HepG2 (cell line): ENCODE data around the gene OGFOD3. TPM values are rescaled to one million over a fixed set of nuclear protein-coding genes. Genes with fewer than 3 reads are reported as not detected.

ENCODE experiments used
- AHDC1 ChIP-seq: sonication (generic); formaldehyde crosslinking; IDR thresholded peaks from 2 replicates; pipeline ENCODE4 v1.5.1; 2020; ENCODE audit warnings: mild to moderate bottlenecking, missing genetic modification reagents, borderline replicate concordance
- CHD4 ChIP-seq: fragments of 200-600 bp; sonication (generic); IDR thresholded peaks from 2 replicates; pipeline ENCODE4 v1.7.0; 2017; ENCODE audit warnings: mild to moderate bottlenecking, low read length, borderline replicate concordance
- DNMT3B ChIP-seq: conservative IDR thresholded peaks from 2 replicates; pipeline ENCODE4 v1.6.1; 2016; ENCODE audit warnings: missing biosample characterization, control low read depth
- EEA1 ChIP-seq: sonication (generic); formaldehyde crosslinking; IDR thresholded peaks from 2 replicates; pipeline ENCODE4 v1.5.1; 2020; ENCODE audit warnings: mild to moderate bottlenecking, missing genetic modification reagents, borderline replicate concordance
- HNF1A ChIP-seq, 2 experiments: sonication (generic) in 1 of 2; formaldehyde crosslinking in 1 of 2; IDR thresholded peaks; 2 replicates each; pipeline versions ENCODE4 v1.4.0 to v1.6.1; 2016 to 2020; ENCODE audit warnings: borderline replicate concordance in 1 of 2, low read depth in 1 of 2, mild to moderate bottlenecking in 1 of 2, missing genetic modification reagents in 1 of 2
- MTF1 ChIP-seq: sonication (generic); formaldehyde crosslinking; IDR thresholded peaks from 2 replicates; pipeline ENCODE4 v1.5.0; 2020; ENCODE audit warnings: missing genetic modification reagents
- RAD51 ChIP-seq: fragments of 450-650 bp; IDR thresholded peaks from 2 replicates; pipeline ENCODE4 v1.6.1; 2016; ENCODE audit warnings: borderline replicate concordance
- SP4 ChIP-seq: sonication (generic); formaldehyde crosslinking; IDR thresholded peaks from 2 replicates; pipeline ENCODE4 v1.8.1; 2023; ENCODE audit warnings: mild to moderate bottlenecking, missing genetic modification reagents
- TFE3 ChIP-seq: IDR thresholded peaks from 2 replicates; pipeline ENCODE4 v1.6.1; 2016
- ZC3H4 ChIP-seq: sonication (generic); formaldehyde crosslinking; IDR thresholded peaks from 2 replicates; pipeline ENCODE4 v1.4.0; 2020; ENCODE audit warnings: missing genetic modification reagents, borderline replicate concordance
- ZIK1 ChIP-seq: sonication (generic); formaldehyde crosslinking; IDR thresholded peaks from 2 replicates; pipeline ENCODE4 v1.5.0; 2020; ENCODE audit warnings: mild to moderate bottlenecking, low read depth, missing genetic modification reagents, borderline replicate concordance
- ZNF101 ChIP-seq: sonication (generic); formaldehyde crosslinking; IDR thresholded peaks from 2 replicates; pipeline ENCODE4 v1.4.0; 2020; ENCODE audit warnings: mild to moderate bottlenecking, low read depth, missing genetic modification reagents, borderline replicate concordance
- ZNF343 ChIP-seq: sonication (generic); formaldehyde crosslinking; IDR thresholded peaks from 2 replicates; pipeline ENCODE4 v1.4.0; 2020; ENCODE audit warnings: mild to moderate bottlenecking, missing genetic modification reagents
- ZNF572 ChIP-seq: sonication (generic); formaldehyde crosslinking; IDR thresholded peaks from 2 replicates; pipeline ENCODE4 v1.5.1; 2020; ENCODE audit warnings: mild to moderate bottlenecking, missing genetic modification reagents
- ZNF792 ChIP-seq: IDR thresholded peaks from 2 replicates; pipeline ENCODE4 v1.6.1; 2016
- ZNF841 ChIP-seq: sonication (generic); formaldehyde crosslinking; IDR thresholded peaks from 2 replicates; pipeline ENCODE4 v1.8.1; 2023; ENCODE audit warnings: missing genetic modification reagents, borderline replicate concordance
- polyA plus RNA-seq, 8 experiments: library from polyadenylated mRNA; depleted of rRNA in 3 of 8; stranded (reverse) in 7 of 8; unstranded in 1 of 8; fragments of >200 nt; fragmentation: Illumina TruSeq in 4 of 8; extraction: Trizol in 4 of 8; gene quantifications; 2 replicates each; pipeline versions ENCODE4 v1.2.1 to v1.2.3, GENCODE V29; 2011 to 2016; ENCODE audit warnings: low read depth in 4 of 8, missing spikeins in 1 of 8, mixed read lengths in 1 of 8; ENCODE audit not compliant: insufficient read depth in 1 of 8
- total RNA-seq, 5 experiments: library from RNA; depleted of rRNA; stranded (reverse); fragments of >200 nt; fragmentation: Illumina TruSeq; extraction: Trizol; gene quantifications; 2 replicates each; pipeline ENCODE4 v1.2.3, GENCODE V29; 2016; ENCODE audit warnings: low read depth in 1 of 5

Gene OGFOD3
- total and polyA plus RNA-seq, 2 of the 13 experiments (the other 11 are each of a cell fraction or from before 2014, with no cell fraction given), result 40.0 to 42.1 TPM

GRCh38 chr17:82414548-82415281 lies 3.7 kb downstream of the OGFOD3 start (continued):
- TF ChIP-seq HNF1A (IDR thresholded peaks at IDR 0.05; ENCODE audit: low read depth), result no peak
- TF ChIP-seq HNF1A (CRISPR knock-in tag; IDR thresholded peaks at IDR 0.05; ENCODE audit: borderline replicate concordance), result peak; percentile 24; the same call in 1 of the 2 replicates
- TF ChIP-seq ZNF101 (CRISPR knock-in tag), result no peak
- peak; percentile 74 for TF ChIP-seq SP4 (CRISPR knock-in tag)
- TF ChIP-seq EEA1, result peak; percentile 85; the same call in 1 of the 2 replicates
- TF ChIP-seq DNMT3B, result peak; percentile 82; the same call in 1 of the 2 replicates
- TF ChIP-seq RAD51, result no peak
- TF ChIP-seq AHDC1 (CRISPR knock-in tag), result peak; percentile 43; the same call in 1 of the 2 replicates
- TF ChIP-seq ZIK1 (CRISPR knock-in tag), result peak; percentile 90; the same call in 1 of the 2 replicates
- no peak for TF ChIP-seq CHD4
- peak; percentile 87 for TF ChIP-seq MTF1 (CRISPR knock-in tag)
- TF ChIP-seq TFE3, result peak; percentile 91
- no peak for TF ChIP-seq ZNF572
- TF ChIP-seq ZNF841, result 0 out of 2 replicates have a peak, but pooled peaks have one; percentile 54
- no peak for TF ChIP-seq ZC3H4
- TF ChIP-seq ZNF792 (CRISPR knock-in tag), result peak; percentile 96
- TF ChIP-seq ZNF343 (CRISPR knock-in tag), result peak; percentile 63; the same call in 1 of the 2 replicates
